Thyroid gland (tissue), 4 donors: ENCODE data around the gene MRPL27. TPM values are rescaled to one million over a fixed set of nuclear protein-coding genes. Genes with fewer than 3 reads are reported as not detected.
"Not testable (repeated sequence)": the region's sequence is repeated elsewhere in the genome, so short reads cannot be mapped to it uniquely, and the experiment has no call there.

Experiments
- DNase-seq, 2 donors: peaks; one replicate each; pipeline ENCODE4 v3.0.0-alpha.2; 2019
- H3K27ac ChIP-seq, 3 donors: fragments of 200-600 bp; sonication (generic); 1 replicate in 2 of 3; 2 replicates in 1 of 3; pipeline ENCODE4 v1.5.1; 2016 to 2019; ENCODE audit warnings: mild to moderate bottlenecking in 1 of 3, moderate library complexity in 1 of 3
- H3K27me3 ChIP-seq: fragments of 200-600 bp; sonication (generic); one replicate; pipeline ENCODE4 v1.5.1; 2019
- H3K36me3 ChIP-seq, 2 donors: fragments of 200-600 bp; sonication (generic); one replicate each; pipeline ENCODE4 v1.5.1; 2016 to 2019
- H3K4me1 ChIP-seq, 2 donors: fragments of 200-600 bp; sonication (generic); one replicate each; pipeline ENCODE4 v1.5.1; 2017 to 2019
- H3K4me3 ChIP-seq, 3 donors: fragments of 200-600 bp; sonication (generic); replicated peaks in 1 of 3; 1 replicate in 2 of 3; 2 replicates in 1 of 3; pipeline ENCODE4 v1.5.1; 2016; ENCODE audit warnings: mild to moderate bottlenecking in 1 of 3
- H3K9me3 ChIP-seq: fragments of 200-600 bp; sonication (generic); one replicate; pipeline ENCODE4 v1.5.1; 2017
- CTCF ChIP-seq, 6 experiments: fragments of 200-600 bp in 3 of 6; fragments of 450-650 bp in 3 of 6; sonication (generic) in 3 of 6; IDR thresholded peaks; one replicate each; pipeline ENCODE4 v1.5.1; 2016 to 2019; ENCODE audit warnings: antibody characterized with exemption in 6 of 6, mild to moderate bottlenecking in 2 of 6, inconsistent platforms in 1 of 6, moderate library complexity in 1 of 6
- POLR2A ChIP-seq, 2 donors: fragments of 450-650 bp; IDR thresholded peaks; one replicate each; pipeline ENCODE4 v1.6.1; 2017; ENCODE audit warnings: antibody characterized with exemption in 2 of 2, mild to moderate bottlenecking in 2 of 2, moderate library complexity in 1 of 2
- whole genome bisulfite sequencing, 2 donors: methylation state at CpG; one replicate each; pipeline ENCODE4 v1.1.5; 2017; 5-methylcytosine and 5-hydroxymethylcytosine counted together
- intact Hi-C: fragments of 100-400 bp; cut with DNase I; formaldehyde crosslinking; loops from one replicate; pipeline ENCODE4 v1.15.1; 2023
- total RNA-seq, 4 donors: library from RNA; depleted of rRNA; stranded (reverse); fragments of >200 nt; gene quantifications; one replicate each; pipeline ENCODE4 v1.2.3, GENCODE V29; 2016

MRPL27 gene
- total RNA-seq, 4 donors from 2014 or later = 44.6 to 115 (median 80.8) TPM

- no peaks in the 10 kb centered on the region for H3K9me3 ChIP-seq
- no peak for DNase-seq
- H3K27me3 ChIP-seq = no peaks in the 10 kb centered on the region
- no peak overlapping the region for H3K27ac ChIP-seq
- no peak for TF ChIP-seq CTCF (IDR thresholded peaks at IDR 0.05)
- no peak for TF ChIP-seq POLR2A (IDR thresholded peaks at IDR 0.05)
- H3K4me1 ChIP-seq = no peaks in the 10 kb centered on the region
- no peaks in the 10 kb centered on the region for H3K36me3 ChIP-seq
- WGBS, 2 donors = 85 to 88% methylated on average over 3 of the region's 3 CpGs
- H3K4me3 ChIP-seq = no peak overlapping the region
- intact Hi-C loops = no loop called here
Observed at GRCh38 chr17:50414808-50415207, 41.8 kb upstream of the MRPL27 start.

GRCh38 chr17:50412188-50412732 lies 39.3 kb upstream of the MRPL27 start:
- intact Hi-C loops = no loop called here

GRCh38 chr17:50407921-50408320 lies 34.9 kb upstream of the MRPL27 start:
- DNase-seq = peak; percentile 82 to 84
- Histone ChIP-seq H3K4me1 (peaks cover 22 to 24% of the 10 kb centered on the region in 2 donors), H3K27me3 (no peaks in the 10 kb centered on the region), H3K27ac (peak overlapping the region; percentile 84 to 86 (median 85)), H3K9me3 (no peaks in the 10 kb centered on the region), H3K4me3 (no peak overlapping the region), H3K36me3 (no peaks in the 10 kb centered on the region)
- 27 to 47% methylated on average over 4 of the region's 4 CpGs for WGBS, 2 donors
- intact Hi-C loops = no loop called here
- TF ChIP-seq CTCF (IDR thresholded peaks at IDR 0.05) (no peak), POLR2A (IDR thresholded peaks at IDR 0.05) (no peak)

More at GRCh38 chr17:50412188-50412732, 39.3 kb upstream of the MRPL27 start:
- 90 to 92% methylated on average over 4 of the region's 4 CpGs for WGBS, 2 donors
- Histone ChIP-seq H3K9me3 (no peaks in the 10 kb centered on the region), H3K27me3 (no peaks in the 10 kb centered on the region), H3K4me1 (peaks cover 8 to 9% of the 10 kb centered on the region in 2 donors), H3K36me3 (no peaks in the 10 kb centered on the region), H3K4me3 (no peak overlapping the region), H3K27ac (no peak overlapping the region)
- TF ChIP-seq CTCF (IDR thresholded peaks at IDR 0.05) (no peak), POLR2A (IDR thresholded peaks at IDR 0.05) (no peak)
- DNase-seq = no peak

GRCh38 chr17:50406578-50406977 lies 33.6 kb upstream of the MRPL27 start:
- Histone ChIP-seq H3K36me3 (no peaks in the 10 kb centered on the region), H3K27me3 (no peaks in the 10 kb centered on the region), H3K9me3 (no peaks in the 10 kb centered on the region), H3K4me1 (peaks cover 22 to 24% of the 10 kb centered on the region in 2 donors), H3K27ac (peak overlapping the region; percentile 84 to 86 (median 85)), H3K4me3 (no peak overlapping the region)
- intact Hi-C loops = no loop called here
- TF ChIP-seq POLR2A (IDR thresholded peaks at IDR 0.05) (no peak), CTCF (IDR thresholded peaks at IDR 0.05) (no peak)
- WGBS, 2 donors = 54 to 59% methylated on average over 5 of the region's 5 CpGs
- DNase-seq = peak; percentile 78 to 89

GRCh38 chr17:50405351-50405750 lies 32.4 kb upstream of the MRPL27 start:
- Histone ChIP-seq H3K27ac (peak overlapping the region in 1 of 3 donors; percentile 86), H3K4me1 (peaks cover 22 to 24% of the 10 kb centered on the region in 2 donors)
- H3K36me3 ChIP-seq, intact Hi-C loops, H3K9me3 ChIP-seq, DNase-seq, H3K4me3 ChIP-seq, H3K27me3 ChIP-seq: not testable (repeated sequence)
- 92 to 94% methylated on average over 4 of the region's 4 CpGs for WGBS, 2 donors

- H3K27ac ChIP-seq, H3K27me3 ChIP-seq, H3K4me3 ChIP-seq, H3K9me3 ChIP-seq, H3K36me3 ChIP-seq, DNase-seq, intact Hi-C loops: not testable (repeated sequence)
- peaks cover 16 to 21% of the 10 kb centered on the region in 2 donors for H3K4me1 ChIP-seq
- WGBS, 2 donors = 94 to 95% methylated on average over 8 of the region's 8 CpGs
Observed at GRCh38 chr17:50399591-50399990, 26.6 kb upstream of the MRPL27 start.

GRCh38 chr17:50398672-50399071 lies 25.7 kb upstream of the MRPL27 start:
- peaks cover 16 to 21% of the 10 kb centered on the region in 2 donors for H3K4me1 ChIP-seq
- DNase-seq, H3K4me3 ChIP-seq, H3K27me3 ChIP-seq, H3K27ac ChIP-seq, H3K9me3 ChIP-seq, intact Hi-C loops: not testable (repeated sequence)
- peaks cover 8 to 13% of the 10 kb centered on the region in 2 donors for H3K36me3 ChIP-seq
- WGBS, 2 donors = 93 to 95% methylated on average over 3 of the region's 3 CpGs
